DND-41 (cell line): ENCODE results near the gene DVL2.

Experiments
- CTCF ChIP-seq: IDR thresholded peaks from 2 replicates; pipeline ENCODE4 v1.5.1; 2012; ENCODE audit warnings: borderline replicate concordance, low read length, moderate library complexity, mild to moderate bottlenecking; ENCODE audit not compliant: poor library complexity, severe bottlenecking; ENCODE audit errors: extremely low read depth
- EZH2 ChIP-seq: IDR thresholded peaks from 3 replicates; pipeline ENCODE4 v1.6.1; 2012; ENCODE audit warnings: borderline replicate concordance, low read depth, mild to moderate bottlenecking, moderate library complexity, low read length, inconsistent platforms; ENCODE audit not compliant: severe bottlenecking

DNA sequence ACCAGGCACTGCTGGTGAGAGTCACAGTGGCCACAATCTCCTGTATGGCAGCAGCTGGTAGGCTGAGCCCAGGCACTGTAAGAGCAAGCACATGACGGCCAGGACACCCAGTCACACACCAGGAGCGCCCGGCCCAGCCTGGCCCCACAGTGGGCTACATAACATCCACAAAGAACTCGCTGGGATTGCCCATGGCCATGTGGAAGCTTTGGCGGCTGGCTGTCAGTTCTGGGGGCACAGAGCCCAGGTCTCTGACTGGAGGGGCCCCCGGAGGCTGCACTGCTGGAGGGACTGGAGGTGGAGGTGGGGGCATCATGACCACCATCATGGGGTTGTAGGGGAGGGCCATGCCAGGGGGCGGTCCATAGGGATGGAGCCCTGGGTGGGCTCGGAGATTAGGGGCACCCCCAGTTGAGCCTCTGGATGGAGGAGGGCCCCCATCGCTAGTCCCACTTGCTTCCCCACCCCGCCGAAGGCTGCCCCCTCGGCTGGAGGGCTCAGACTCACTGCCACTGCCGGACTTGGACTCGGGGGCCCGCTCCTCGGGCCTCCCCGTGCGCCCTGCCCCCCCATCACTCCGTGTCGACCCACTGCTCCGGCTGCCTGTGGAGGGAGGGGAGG lies 8.5 kb downstream of the DVL2 start:
- TF ChIP-seq CTCF, result no peak
- TF ChIP-seq EZH2, result no peak
